ENCODE results near the gene CHD2.
"Not testable (repeated sequence)": the region's sequence is repeated elsewhere in the genome, so short reads cannot be mapped to it uniquely, and the experiment has no call there.

Gene CHD2

DNA sequence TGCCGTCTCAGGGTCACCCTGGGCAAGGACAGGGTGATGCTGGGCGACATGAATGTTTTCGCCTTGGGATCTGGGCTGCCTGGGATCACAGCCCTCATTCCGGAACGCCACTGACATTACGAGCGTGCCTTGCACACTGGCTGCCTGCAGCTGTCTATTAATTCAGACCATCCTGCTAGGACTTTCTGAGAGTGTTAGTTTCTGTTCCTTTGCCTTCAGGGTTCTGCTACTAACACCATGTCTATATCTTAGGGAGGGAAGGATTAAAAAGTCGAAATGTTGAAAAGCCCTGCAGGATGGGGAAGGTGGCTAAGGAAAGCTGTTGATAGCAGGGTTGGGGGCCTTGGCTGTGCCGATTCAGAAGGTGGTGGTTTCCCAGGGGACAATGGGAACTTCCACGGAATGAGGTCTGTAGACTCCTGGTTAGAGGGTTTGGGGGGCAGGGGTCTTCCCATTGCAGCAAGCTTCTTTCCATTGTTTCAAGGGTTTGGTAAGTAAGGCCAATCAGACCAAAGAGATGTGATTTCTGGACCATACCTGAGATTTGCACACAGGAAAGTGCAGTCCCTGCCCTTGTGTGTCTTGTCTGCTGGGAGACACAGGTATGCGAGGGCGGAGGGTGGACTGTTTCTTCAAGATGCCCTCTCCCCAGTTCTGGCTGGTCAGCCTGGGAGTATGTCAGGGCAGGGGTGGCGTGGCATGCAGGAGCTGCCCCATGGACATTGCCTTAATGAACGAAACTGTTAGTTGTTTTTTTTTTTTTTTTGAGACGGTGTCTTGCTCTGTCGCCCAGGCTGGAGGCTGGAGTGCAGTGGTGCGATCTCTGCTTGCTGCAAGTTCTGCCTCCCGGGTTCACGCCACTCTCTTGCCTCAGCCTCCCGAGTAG lies 137.9 kb downstream of the CHD2 start:
- DNase-seq, result no peak

DNA sequence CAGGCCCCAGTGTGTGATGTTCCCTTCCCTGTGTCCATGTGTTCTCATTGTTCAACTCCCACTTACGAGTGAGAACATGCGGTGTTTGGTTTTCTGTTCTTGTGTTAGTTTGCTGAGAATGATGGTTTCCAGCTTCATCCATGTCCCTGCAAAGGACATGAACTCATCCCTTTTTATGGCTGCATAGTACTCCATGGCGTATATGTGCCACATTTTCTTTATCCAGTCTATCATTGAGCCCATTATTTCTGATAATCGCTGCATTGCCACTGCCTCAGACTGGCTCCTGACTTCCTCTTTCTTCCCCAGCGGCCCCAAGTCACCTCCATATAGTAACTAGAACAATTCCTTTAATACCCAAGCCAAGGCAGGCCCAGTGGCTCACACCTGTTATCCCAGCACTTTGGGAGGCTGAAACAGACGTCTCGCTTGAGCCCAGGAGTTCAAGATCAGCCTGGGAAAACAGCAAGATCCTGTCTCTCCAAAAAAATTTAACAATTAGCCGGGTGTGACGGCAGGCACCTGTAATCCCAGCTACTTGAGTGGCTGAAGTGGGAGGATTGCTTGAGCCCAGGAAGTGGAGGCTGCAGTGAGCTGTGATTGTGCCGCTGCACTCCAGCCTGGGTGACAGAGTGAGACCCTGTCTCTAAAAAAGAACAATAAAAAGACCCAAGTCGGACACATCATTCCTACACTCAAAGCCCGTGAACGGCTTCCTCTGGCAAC lies 139.6 kb downstream of the CHD2 start:
- not testable (repeated sequence) for DNase-seq

- DNase-seq, result no peak
Measured at GRCh38 chr15:93040288-93041158, 140.4 kb downstream of the CHD2 start.

- no peak for DNase-seq
Measured at GRCh38 chr15:93041159-93041547, 141.0 kb downstream of the CHD2 start.

DNA sequence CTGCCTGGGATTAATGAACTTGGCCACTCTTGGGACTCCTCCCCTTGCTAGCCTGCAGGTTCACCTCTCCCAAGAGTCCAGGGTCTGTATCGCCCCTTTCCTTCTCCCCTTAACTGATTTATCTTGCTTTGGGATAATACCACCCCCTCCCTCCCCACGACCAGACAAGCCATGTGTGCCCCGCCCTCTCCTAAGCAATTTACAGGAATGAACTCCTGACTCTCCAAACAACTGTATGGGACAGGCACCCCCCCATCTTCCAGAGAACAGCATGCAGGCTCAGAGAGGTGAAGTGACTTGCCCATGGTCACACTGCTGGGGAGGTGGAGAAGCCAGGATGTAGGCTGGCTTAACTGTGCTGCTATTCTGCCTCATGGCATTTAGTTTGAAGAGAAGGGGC lies 142.1 kb downstream of the CHD2 start:
- DNase-seq, result no peak

DNA sequence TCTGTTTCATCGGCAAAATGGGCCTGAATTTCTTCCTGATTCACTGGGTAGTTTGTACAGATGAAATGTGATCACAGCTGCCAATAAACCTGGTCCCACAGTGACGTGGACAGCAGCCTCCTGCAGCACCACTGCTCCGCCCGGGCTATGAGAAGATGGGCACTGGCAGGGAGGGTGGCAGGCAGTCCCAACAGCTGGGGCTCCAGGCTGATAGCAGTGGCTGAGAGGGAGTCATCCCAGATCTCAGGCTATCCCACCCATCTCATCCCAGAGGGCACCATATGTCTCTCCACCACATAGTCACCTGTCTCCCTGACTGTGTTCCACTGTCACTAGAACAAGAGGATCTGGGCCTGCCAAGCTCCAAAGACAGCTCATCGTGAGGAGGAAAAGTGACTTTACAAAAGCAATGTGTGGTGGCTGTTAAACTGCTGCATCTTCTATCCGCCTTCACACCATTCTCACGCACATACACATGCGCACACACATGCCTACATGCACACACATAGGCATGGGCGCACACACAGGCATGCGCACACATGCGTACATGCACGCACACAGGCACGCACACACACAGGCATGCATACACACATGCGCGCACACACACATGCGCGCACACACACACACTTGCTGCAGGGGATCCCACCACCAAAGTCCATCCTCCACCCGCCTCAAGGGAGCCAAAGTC lies 142.7 kb downstream of the CHD2 start:
- no peak for DNase-seq

- no peak for DNase-seq
Measured at GRCh38 chr15:93043621-93044300, 143.6 kb downstream of the CHD2 start.

DNA sequence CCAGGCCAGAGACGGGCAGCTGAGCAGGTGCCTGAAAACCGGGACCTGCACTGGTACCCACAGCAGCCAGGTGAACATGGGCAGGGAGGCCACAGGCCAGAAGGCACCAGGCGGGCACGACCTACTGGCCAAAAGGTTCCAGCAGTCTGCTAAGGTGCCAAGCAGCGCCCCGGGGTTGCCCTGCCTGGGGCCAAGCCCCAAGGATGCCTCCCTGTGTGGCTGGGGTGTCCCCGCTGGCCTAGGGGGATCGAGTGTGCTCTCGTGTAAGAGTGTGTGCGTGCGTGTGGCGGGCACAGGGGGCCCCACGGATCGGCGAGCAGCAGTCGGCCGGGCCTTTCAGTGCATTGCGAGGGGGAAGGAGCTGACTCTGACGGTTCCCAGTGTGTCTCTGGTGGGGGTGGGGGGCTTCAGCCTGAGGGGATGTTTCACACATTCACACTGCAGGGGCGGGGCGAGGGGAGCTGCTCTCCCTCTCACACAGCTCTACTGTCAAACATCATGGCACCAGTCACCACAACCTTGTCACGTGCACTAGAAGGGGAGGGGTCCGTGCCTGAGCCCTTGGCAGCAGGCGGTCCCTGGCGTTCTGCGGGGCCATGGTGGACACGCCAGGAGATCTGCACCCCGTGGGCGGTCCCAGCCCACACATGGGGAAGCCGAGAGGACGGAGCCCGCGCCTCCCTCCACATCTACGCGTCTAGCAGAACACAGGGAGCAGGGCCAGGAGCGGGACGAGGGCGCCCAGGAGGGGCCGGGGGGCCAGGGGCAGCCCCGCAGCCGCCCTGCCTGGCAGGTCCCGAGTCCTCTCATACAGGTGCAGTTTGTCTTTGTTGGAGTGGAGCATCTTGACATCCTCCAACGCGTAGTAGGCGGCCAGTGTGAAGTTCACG lies 144.4 kb downstream of the CHD2 start:
- no peak for DNase-seq

- no peak for DNase-seq
Measured at GRCh38 chr15:93045191-93045785, 145.2 kb downstream of the CHD2 start.

- DNase-seq, result no peak
Measured at GRCh38 chr15:93046120-93046519, 146.0 kb downstream of the CHD2 start.

- DNase-seq, result no peak
Measured at GRCh38 chr15:93046721-93047120, 146.6 kb downstream of the CHD2 start.

GRCh38 chr15:93047621-93048425 lies 147.7 kb downstream of the CHD2 start:
- DNase-seq, result no peak

DNA sequence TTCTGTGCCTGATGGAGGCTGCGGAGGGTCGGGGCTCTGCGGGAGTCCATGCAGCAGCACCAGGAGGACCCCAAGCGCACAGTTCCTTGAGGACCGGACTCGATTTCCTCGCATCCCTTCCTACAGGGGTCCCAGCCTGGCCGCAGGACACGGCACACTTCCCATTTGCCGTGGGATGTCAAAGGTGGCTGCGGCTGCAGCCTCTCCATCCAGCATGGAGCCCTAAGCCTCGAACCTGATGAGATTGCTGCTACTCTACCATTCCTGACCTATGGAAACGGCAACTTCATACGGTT lies 148.2 kb downstream of the CHD2 start:
- DNase-seq, result no peak

- no peak for DNase-seq
Measured at GRCh38 chr15:93048759-93049161, 148.6 kb downstream of the CHD2 start.

- DNase-seq, result no peak
Measured at GRCh38 chr15:93049233-93049632, 149.1 kb downstream of the CHD2 start.

- no peak for DNase-seq
Measured at GRCh38 chr15:93049914-93050578, 149.9 kb downstream of the CHD2 start.

- no peak for DNase-seq
Measured at GRCh38 chr15:93050648-93051047, 150.5 kb downstream of the CHD2 start.

DNA sequence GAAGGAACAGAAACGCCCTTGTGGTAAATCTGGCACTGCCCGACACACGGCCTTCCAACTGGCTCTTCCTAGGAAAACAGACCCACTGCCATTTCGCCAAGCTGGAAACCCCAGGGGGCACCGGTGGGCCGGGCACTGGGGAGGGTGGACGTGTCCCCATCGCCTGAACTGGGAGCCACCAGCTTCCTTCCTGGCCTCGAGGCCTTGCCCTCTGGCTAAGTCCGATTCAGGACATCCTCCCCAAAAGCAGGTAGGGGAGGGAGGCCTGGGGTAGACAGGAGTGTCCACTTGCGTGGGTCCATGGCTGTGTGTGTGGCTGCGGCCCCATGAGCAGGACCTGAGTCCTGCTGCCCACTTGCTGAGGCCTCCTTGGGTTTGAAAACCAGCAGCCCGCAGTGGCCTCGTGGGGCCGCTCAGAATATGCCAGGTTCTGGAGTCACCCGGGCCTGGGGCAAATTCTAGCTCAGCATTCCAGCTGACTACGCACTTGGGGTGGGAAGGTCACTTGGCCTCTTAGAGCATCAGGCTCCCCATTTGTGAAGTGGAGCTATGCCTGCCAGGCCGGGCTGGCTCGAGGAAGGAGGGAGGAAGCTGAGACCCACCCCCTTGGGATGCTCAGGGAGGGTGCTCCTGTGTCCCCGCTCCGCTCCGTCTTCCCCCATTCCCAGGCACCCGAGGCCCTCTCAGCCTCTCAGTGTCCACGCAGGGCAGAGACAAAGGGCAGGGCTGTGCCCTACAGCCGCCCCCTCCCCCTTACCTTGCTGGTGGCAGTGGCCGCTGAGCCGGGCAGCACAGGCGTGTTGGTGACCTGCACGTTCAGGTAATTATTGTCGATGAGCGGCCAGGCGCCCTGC lies 151.3 kb downstream of the CHD2 start:
- no peak for DNase-seq
